ENCODE measurements around the gene GAB1.
"Not testable (repeated sequence)": the region's sequence is repeated elsewhere in the genome, so short reads cannot be mapped to it uniquely, and the experiment has no call there.

The GAB1 gene

GRCh38 chr4:143346206-143346605, 9.5 kb downstream of the GAB1 start:
- no CpG with 5 or more reads among the region's 2 CpGs for WGBS (ENCODE audit: extremely low coverage, insufficient coverage, insufficient read length)
- Histone ChIP-seq H4K8ac (ENCODE audit: low read depth, low read length) (no peak overlapping the region), H3K79me2 (ENCODE audit: control insufficient read depth, insufficient read depth, low read length, poor library complexity) (peaks cover 9% of the 10 kb centered on the region), H3K4me3 (ENCODE audit: low read depth, low read length) (no peak overlapping the region), H2BK120ac (ENCODE audit: insufficient read depth, low read length, poor library complexity) (no peak overlapping the region), H3K27me3 (ENCODE audit: insufficient read depth, low read length) (no peaks in the 10 kb centered on the region), H3K4me2 (ENCODE audit: low read length) (peak overlapping the region; percentile 7), H3K27ac (ENCODE audit: low read depth, low read length) (peak overlapping the region; percentile 85), H4K12ac (ENCODE audit: low read depth, low read length) (no peak overlapping the region), H3K14ac (ENCODE audit: low read length) (no peak overlapping the region), H3K9me3 (ENCODE audit: insufficient read depth, low read depth, low read length) (no peaks in the 10 kb centered on the region), H3K36me3 (ENCODE audit: control insufficient read depth in 1 of 2, insufficient read depth in 2 of 2, low read length in 2 of 2) (peaks cover 0 to 3% of the 10 kb centered on the region in 2 experiments), H3K18ac (ENCODE audit: low read length) (no peak overlapping the region), H3K23ac (ENCODE audit: low read length) (no peak overlapping the region), H4K91ac (ENCODE audit: low read depth, low read length) (no peak overlapping the region), H3K79me1 (ENCODE audit: low read length) (peaks cover 5% of the 10 kb centered on the region), H3K4ac (ENCODE audit: low read depth, low read length) (no peak overlapping the region), H2AK5ac (ENCODE audit: low read length) (no peak overlapping the region), H2BK12ac (ENCODE audit: low read length) (no peak overlapping the region), H3K9ac (ENCODE audit: low read length) (no peak overlapping the region), H2AFZ (ENCODE audit: insufficient read depth, low read length, poor library complexity) (no peak overlapping the region), H2BK5ac (ENCODE audit: low read depth, low read length, poor library complexity) (no peak overlapping the region), H3K4me1 (ENCODE audit: control insufficient read depth in 1 of 2, insufficient read depth in 2 of 2, low read length in 2 of 2) (peaks cover 13 to 15% of the 10 kb centered on the region in 2 experiments)
- peak; percentile 95 to 97 for DNase-seq

GRCh38 chr4:143347484-143348111, 10.9 kb downstream of the GAB1 start:
- H4K8ac ChIP-seq (ENCODE audit: low read depth, low read length) = no peak overlapping the region
- no peak overlapping the region for H3K23ac ChIP-seq (ENCODE audit: low read length)
- H3K36me3 ChIP-seq (ENCODE audit: control insufficient read depth in 1 of 2, insufficient read depth in 2 of 2, low read length in 2 of 2) = no peaks in the 10 kb centered on the region
- no peak overlapping the region for H3K4ac ChIP-seq (ENCODE audit: low read depth, low read length)
- no peak overlapping the region for H3K14ac ChIP-seq (ENCODE audit: low read length)
- no peak overlapping the region for H3K27ac ChIP-seq (ENCODE audit: low read depth, low read length)
- H2BK120ac ChIP-seq (ENCODE audit: insufficient read depth, low read length, poor library complexity) = no peak overlapping the region
- no peak overlapping the region for H2AK5ac ChIP-seq (ENCODE audit: low read length)
- peaks cover 5% of the 10 kb centered on the region for H3K79me1 ChIP-seq (ENCODE audit: low read length)
- peaks cover 7% of the 10 kb centered on the region for H3K79me2 ChIP-seq (ENCODE audit: control insufficient read depth, insufficient read depth, low read length, poor library complexity)
- no peak overlapping the region for H3K4me2 ChIP-seq (ENCODE audit: low read length)
- H3K27me3 ChIP-seq (ENCODE audit: insufficient read depth, low read length) = no peaks in the 10 kb centered on the region
- H3K4me3 ChIP-seq (ENCODE audit: low read depth, low read length) = no peak overlapping the region
- no peaks in the 10 kb centered on the region for H3K9me3 ChIP-seq (ENCODE audit: insufficient read depth, low read depth, low read length)
- DNase-seq = no peak
- H4K91ac ChIP-seq (ENCODE audit: low read depth, low read length) = no peak overlapping the region
- H4K12ac ChIP-seq (ENCODE audit: low read depth, low read length) = no peak overlapping the region
- H2BK12ac ChIP-seq (ENCODE audit: low read length) = peak overlapping the region; percentile 42
- peaks cover 15 to 22% of the 10 kb centered on the region in 2 experiments for H3K4me1 ChIP-seq (ENCODE audit: control insufficient read depth in 1 of 2, insufficient read depth in 2 of 2, low read length in 2 of 2)
- no peak overlapping the region for H3K18ac ChIP-seq (ENCODE audit: low read length)
- WGBS (ENCODE audit: extremely low coverage, insufficient coverage, insufficient read length) = no CpG with 5 or more reads among the region's 2 CpGs
- H3K9ac ChIP-seq (ENCODE audit: low read length) = no peak overlapping the region
- no peak overlapping the region for H2BK5ac ChIP-seq (ENCODE audit: low read depth, low read length, poor library complexity)
- H2AFZ ChIP-seq (ENCODE audit: insufficient read depth, low read length, poor library complexity) = no peak overlapping the region

GRCh38 chr4:143348233-143349077, 11.8 kb downstream of the GAB1 start:
- H3K27me3 ChIP-seq (ENCODE audit: insufficient read depth, low read length) = no peaks in the 10 kb centered on the region
- H3K79me1 ChIP-seq (ENCODE audit: low read length) = peaks cover 5% of the 10 kb centered on the region
- H2AK5ac ChIP-seq (ENCODE audit: low read length) = peak overlapping the region; percentile 90
- H3K9me3 ChIP-seq (ENCODE audit: insufficient read depth, low read depth, low read length) = no peaks in the 10 kb centered on the region
- peak overlapping the region; percentile 43 for H4K8ac ChIP-seq (ENCODE audit: low read depth, low read length)
- peak overlapping the region; percentile 55 for H3K4ac ChIP-seq (ENCODE audit: low read depth, low read length)
- H3K79me2 ChIP-seq (ENCODE audit: control insufficient read depth, insufficient read depth, low read length, poor library complexity) = peaks cover 7% of the 10 kb centered on the region
- H3K4me1 ChIP-seq (ENCODE audit: control insufficient read depth in 1 of 2, insufficient read depth in 2 of 2, low read length in 2 of 2) = peaks cover 15 to 18% of the 10 kb centered on the region in 2 experiments
- no peaks in the 10 kb centered on the region for H3K36me3 ChIP-seq (ENCODE audit: control insufficient read depth in 1 of 2, insufficient read depth in 2 of 2, low read length in 2 of 2)
- no peak overlapping the region for H3K23ac ChIP-seq (ENCODE audit: low read length)
- H2BK120ac ChIP-seq (ENCODE audit: insufficient read depth, low read length, poor library complexity) = peak overlapping the region; percentile 33
- H2BK12ac ChIP-seq (ENCODE audit: low read length) = no peak overlapping the region
- peak overlapping the region; percentile 46 for H4K91ac ChIP-seq (ENCODE audit: low read depth, low read length)
- no peak overlapping the region for H2AFZ ChIP-seq (ENCODE audit: insufficient read depth, low read length, poor library complexity)
- no peak overlapping the region for H3K9ac ChIP-seq (ENCODE audit: low read length)
- WGBS (ENCODE audit: extremely low coverage, insufficient coverage, insufficient read length) = no CpG with 5 or more reads among the region's 7 CpGs
- no peak overlapping the region for H4K12ac ChIP-seq (ENCODE audit: low read depth, low read length)
- DNase-seq = peak; percentile 62 to 76
- H2BK5ac ChIP-seq (ENCODE audit: low read depth, low read length, poor library complexity) = no peak overlapping the region
- H3K18ac ChIP-seq (ENCODE audit: low read length) = peak overlapping the region; percentile 70
- peak overlapping the region; percentile 50 for H3K27ac ChIP-seq (ENCODE audit: low read depth, low read length)
- peak overlapping the region; percentile 59 for H3K14ac ChIP-seq (ENCODE audit: low read length)
- no peak overlapping the region for H3K4me3 ChIP-seq (ENCODE audit: low read depth, low read length)
- no peak overlapping the region for H3K4me2 ChIP-seq (ENCODE audit: low read length)

GRCh38 chr4:143349858-143350527, 13.3 kb downstream of the GAB1 start:
- H3K14ac ChIP-seq (ENCODE audit: low read length); H3K27ac ChIP-seq (ENCODE audit: low read depth, low read length); H2AK5ac ChIP-seq (ENCODE audit: low read length); DNase-seq; H2BK5ac ChIP-seq (ENCODE audit: low read depth, low read length, poor library complexity); H3K23ac ChIP-seq (ENCODE audit: low read length); H4K12ac ChIP-seq (ENCODE audit: low read depth, low read length); H3K27me3 ChIP-seq (ENCODE audit: insufficient read depth, low read length); H3K9ac ChIP-seq (ENCODE audit: low read length); H3K9me3 ChIP-seq (ENCODE audit: insufficient read depth, low read depth, low read length); H2AFZ ChIP-seq (ENCODE audit: insufficient read depth, low read length, poor library complexity); H3K18ac ChIP-seq (ENCODE audit: low read length); H3K36me3 ChIP-seq (ENCODE audit: control insufficient read depth in 1 of 2, insufficient read depth in 2 of 2, low read length in 2 of 2); H2BK12ac ChIP-seq (ENCODE audit: low read length); H3K79me2 ChIP-seq (ENCODE audit: control insufficient read depth, insufficient read depth, low read length, poor library complexity); H3K4me2 ChIP-seq (ENCODE audit: low read length); H3K4me3 ChIP-seq (ENCODE audit: low read depth, low read length); H3K79me1 ChIP-seq (ENCODE audit: low read length); H4K91ac ChIP-seq (ENCODE audit: low read depth, low read length); H4K8ac ChIP-seq (ENCODE audit: low read depth, low read length): not testable (repeated sequence)
- Histone ChIP-seq H2BK120ac (ENCODE audit: insufficient read depth, low read length, poor library complexity) (peak overlapping the region; percentile 71), H3K4me1 (ENCODE audit: control insufficient read depth in 1 of 2, insufficient read depth in 2 of 2, low read length in 2 of 2) (peaks cover 12 to 15% of the 10 kb centered on the region in 2 experiments), H3K4ac (ENCODE audit: low read depth, low read length) (peak overlapping the region; percentile 94)
- no CpG with 5 or more reads among the region's 25 CpGs for WGBS (ENCODE audit: extremely low coverage, insufficient coverage, insufficient read length)
